Measurements from ENCODE around the gene CTNNA3. TPM values are rescaled to one million over a fixed set of nuclear protein-coding genes. Genes with fewer than 3 reads are reported as not detected.

CTNNA3 gene
- total RNA-seq, 2 donors from 2014 or later: 20.3 to 23.8 TPM

DNA sequence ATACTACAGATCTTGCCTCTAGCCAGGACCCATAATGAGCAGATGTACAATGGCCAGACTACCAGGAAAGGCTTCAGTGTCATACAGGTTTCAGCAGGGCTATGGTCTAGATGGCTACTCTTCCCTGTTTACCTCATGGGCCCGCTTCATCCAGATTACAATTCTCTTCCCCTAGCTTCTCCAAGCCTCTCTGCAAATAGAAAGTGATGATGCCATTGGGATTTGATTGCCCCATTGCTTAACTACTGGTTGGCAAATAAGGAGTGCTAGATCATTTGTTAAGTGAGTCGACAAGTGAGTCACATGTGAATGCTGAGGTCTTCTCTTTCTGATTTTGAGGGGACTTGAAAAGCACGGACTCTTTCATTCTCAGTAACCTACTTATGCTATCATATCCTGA lies 1131.7 kb downstream of the CTNNA3 start:
- Histone ChIP-seq H3K36me3 (no peaks in the 10 kb centered on the region), H3K4me3 (no peak overlapping the region), H3K27ac (no peak overlapping the region), H3K27me3 (no peaks in the 10 kb centered on the region), H3K4me1 (no peaks in the 10 kb centered on the region), H3K9me3 (no peaks in the 10 kb centered on the region)
- TF ChIP-seq, protein P1, sequence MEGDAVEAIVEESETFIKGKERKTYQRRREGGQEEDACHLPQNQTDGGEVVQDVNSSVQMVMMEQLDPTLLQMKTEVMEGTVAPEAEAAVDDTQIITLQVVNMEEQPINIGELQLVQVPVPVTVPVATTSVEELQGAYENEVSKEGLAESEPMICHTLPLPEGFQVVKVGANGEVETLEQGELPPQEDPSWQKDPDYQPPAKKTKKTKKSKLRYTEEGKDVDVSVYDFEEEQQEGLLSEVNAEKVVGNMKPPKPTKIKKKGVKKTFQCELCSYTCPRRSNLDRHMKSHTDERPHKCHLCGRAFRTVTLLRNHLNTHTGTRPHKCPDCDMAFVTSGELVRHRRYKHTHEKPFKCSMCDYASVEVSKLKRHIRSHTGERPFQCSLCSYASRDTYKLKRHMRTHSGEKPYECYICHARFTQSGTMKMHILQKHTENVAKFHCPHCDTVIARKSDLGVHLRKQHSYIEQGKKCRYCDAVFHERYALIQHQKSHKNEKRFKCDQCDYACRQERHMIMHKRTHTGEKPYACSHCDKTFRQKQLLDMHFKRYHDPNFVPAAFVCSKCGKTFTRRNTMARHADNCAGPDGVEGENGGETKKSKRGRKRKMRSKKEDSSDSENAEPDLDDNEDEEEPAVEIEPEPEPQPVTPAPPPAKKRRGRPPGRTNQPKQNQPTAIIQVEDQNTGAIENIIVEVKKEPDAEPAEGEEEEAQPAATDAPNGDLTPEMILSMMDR (IDR thresholded peaks at IDR 0.05): no peak
- no peak for DNase-seq (ENCODE audit: low spot score)

DNA sequence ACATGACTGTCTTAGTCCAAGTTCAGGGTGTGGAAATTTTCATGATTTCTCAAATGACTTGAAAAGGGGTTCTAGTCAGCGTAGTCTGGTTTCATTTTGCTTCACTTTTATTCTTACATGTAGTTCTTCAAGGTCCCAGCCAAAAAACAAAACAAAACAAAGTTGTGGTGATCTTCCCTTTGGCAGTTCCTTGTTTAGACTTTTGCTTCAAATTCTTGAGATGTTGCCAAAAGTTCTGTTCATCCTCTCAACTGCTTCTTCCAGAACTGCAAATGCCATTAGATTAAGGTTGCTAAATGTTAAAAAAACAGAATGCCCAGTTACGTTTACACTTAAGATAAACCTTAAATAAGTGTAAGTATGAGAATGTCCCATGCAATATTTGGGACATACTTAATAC lies 1140.9 kb downstream of the CTNNA3 start:
- no peak overlapping the region for H3K4me3 ChIP-seq
- DNase-seq (ENCODE audit: low spot score): no peak

DNA sequence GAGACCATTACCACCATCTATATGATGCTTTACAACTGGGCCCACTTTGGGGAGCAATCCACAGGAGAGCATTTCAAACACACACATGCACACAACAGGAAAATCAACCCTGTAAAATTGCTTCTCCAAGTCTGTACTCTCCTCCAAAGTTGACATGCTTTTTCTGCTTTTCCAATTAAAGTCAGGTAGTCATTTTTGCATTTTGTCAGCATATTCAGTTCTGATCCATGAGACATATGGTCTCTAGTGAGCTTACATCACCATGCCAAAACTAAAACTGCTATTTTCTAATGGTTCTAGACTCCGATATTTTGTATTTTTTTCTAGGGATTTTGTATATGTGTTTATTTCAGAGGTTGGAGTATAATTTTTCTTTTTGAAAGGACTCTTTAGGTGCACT lies 1143.7 kb downstream of the CTNNA3 start:
- DNase-seq (ENCODE audit: low spot score): no peak
- H3K27me3 ChIP-seq: no peaks in the 10 kb centered on the region
- H3K36me3 ChIP-seq: no peaks in the 10 kb centered on the region
- TF ChIP-seq, protein P1 (IDR thresholded peaks at IDR 0.05): no peak
- H3K4me3 ChIP-seq: no peak overlapping the region
- H3K27ac ChIP-seq: no peak overlapping the region
- peaks cover 0 to 8% of the 10 kb centered on the region in 2 donors for H3K4me1 ChIP-seq
- no peaks in the 10 kb centered on the region for H3K9me3 ChIP-seq

More for the DNA sequence above, 1140.9 kb downstream of the CTNNA3 start:
- no peaks in the 10 kb centered on the region for H3K27me3 ChIP-seq
- TF ChIP-seq, protein P1 (IDR thresholded peaks at IDR 0.05): no peak
- no peaks in the 10 kb centered on the region for H3K36me3 ChIP-seq
- H3K27ac ChIP-seq: no peak overlapping the region
- H3K4me1 ChIP-seq: peaks cover 0 to 8% of the 10 kb centered on the region in 2 donors
- no peaks in the 10 kb centered on the region for H3K9me3 ChIP-seq

DNA sequence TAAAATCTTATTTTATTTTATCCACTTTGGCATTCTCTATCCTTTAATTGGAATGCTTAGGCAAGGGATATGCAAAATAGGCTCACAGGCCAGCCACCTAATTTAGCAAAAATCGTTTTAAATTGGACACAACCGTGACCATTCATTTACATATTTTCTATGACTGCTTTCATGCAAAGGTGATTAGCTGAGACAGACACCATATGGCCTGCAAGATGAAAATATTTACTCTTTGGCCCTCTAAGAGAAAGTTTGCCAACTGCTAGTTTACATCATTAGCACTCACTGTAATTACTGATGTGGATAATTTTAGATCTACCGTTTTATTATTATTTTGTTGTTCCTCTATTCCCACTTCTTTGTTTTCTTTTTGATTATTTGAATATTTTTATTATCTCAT lies 1145.6 kb downstream of the CTNNA3 start:
- H3K27ac ChIP-seq: no peak overlapping the region
- no peaks in the 10 kb centered on the region for H3K27me3 ChIP-seq
- H3K36me3 ChIP-seq: no peaks in the 10 kb centered on the region
- H3K9me3 ChIP-seq: no peaks in the 10 kb centered on the region
- no peak overlapping the region for H3K4me3 ChIP-seq
- H3K4me1 ChIP-seq: peaks cover 0 to under 1% of the 10 kb centered on the region in 2 donors
- DNase-seq (ENCODE audit: low spot score): no peak
- TF ChIP-seq, protein P1 (IDR thresholded peaks at IDR 0.05): no peak

DNA sequence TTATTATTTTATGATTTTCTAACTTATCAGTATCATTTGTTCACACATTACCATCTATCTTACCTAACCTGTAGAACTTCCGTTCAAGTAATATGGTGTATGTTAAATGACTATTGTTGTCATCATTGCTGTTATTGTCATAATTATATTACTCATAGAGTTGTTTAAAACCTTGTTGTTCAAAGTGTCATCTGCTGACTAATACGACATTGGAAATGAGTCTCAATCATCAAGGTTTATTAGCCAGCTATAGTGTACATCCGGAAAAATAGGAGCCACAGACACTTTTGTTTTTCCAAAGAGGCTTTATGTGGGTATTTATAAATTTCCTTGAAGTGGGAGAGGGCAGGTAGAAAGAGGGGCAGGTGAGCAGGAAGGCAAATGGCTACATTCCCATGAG lies 1157.1 kb downstream of the CTNNA3 start:
- Histone ChIP-seq H3K4me1 (no peaks in the 10 kb centered on the region), H3K27ac (peak overlapping the region in 1 of 2 donors; percentile 48), H3K27me3 (no peaks in the 10 kb centered on the region), H3K4me3 (no peak overlapping the region), H3K9me3 (no peaks in the 10 kb centered on the region), H3K36me3 (no peaks in the 10 kb centered on the region)
- DNase-seq (ENCODE audit: low spot score): no peak
- TF ChIP-seq, protein P1 (IDR thresholded peaks at IDR 0.05): no peak

DNA sequence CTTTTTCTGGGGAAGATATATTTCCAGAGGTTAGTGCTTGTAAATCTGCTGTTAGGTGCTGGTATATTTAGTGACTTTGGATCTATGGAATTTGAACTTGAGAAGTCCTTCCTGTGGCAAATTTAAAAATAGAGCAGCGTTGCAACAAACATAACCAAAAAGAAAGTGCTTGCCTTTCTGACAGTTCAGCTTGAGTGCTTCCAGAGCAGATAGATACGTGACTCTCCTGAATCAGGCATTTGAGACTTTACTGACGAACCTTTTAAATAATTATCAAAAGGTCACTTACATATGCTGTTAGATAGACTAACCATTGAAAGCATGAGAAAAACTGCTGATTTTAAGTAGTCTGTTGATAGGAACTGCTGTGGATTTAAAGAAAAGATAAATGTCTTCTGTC lies 1157.6 kb downstream of the CTNNA3 start:
- H3K4me1 ChIP-seq: no peaks in the 10 kb centered on the region
- DNase-seq (ENCODE audit: low spot score): no peak
- no peaks in the 10 kb centered on the region for H3K9me3 ChIP-seq
- no peaks in the 10 kb centered on the region for H3K27me3 ChIP-seq
- peak overlapping the region in 1 of 2 donors; percentile 48 for H3K27ac ChIP-seq
- TF ChIP-seq, protein P1 (IDR thresholded peaks at IDR 0.05): no peak
- H3K36me3 ChIP-seq: no peaks in the 10 kb centered on the region
- H3K4me3 ChIP-seq: no peak overlapping the region

Measured in right atrium auricular region (tissue), 2 donors.